ENCODE measurements around the gene PKIB.

DNA sequence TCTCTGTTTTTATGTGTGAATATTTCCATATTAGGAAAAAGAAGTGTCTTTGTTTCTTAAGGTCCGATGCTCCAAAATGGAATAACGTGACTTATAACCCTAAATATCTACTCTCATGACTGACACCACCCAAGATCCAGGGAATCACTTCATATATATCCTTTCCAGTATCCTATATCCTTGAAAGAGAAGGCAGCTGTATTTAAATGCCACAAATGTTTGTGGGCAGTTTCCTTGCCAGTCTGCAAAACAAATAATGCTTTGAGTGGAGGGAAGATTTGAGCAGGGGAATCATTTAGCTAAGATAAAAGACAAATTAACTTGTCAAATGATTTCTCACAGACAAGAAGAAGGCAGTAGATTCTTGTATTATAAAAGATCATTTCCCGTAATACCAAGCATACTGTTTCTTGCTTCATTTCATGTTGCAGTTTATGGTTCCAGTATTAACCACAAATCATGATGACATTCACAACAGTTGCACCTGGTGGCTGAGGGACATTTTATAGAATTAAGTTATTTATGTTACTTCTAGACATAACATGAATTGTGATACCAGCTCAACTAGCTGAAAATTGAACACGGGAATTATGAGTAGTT, 139.3 kb downstream of the PKIB start:
- no peak for TF ChIP-seq POLR2A (IDR thresholded peaks at IDR 0.05; ENCODE audit: low read length)
- TF ChIP-seq GATA1 (IDR thresholded peaks at IDR 0.05; ENCODE audit: low read depth, low read length): no peak

Measured in erythroblast (primary cell).